HK-2 (cell line): ENCODE measurements around the gene METAP1.
A peak's percentile ranks its signal among the peaks of the same experiment; 100 is the strongest.
"Not testable (repeated sequence)": the region's sequence is repeated elsewhere in the genome, so short reads cannot be mapped to it uniquely, and the experiment has no call there.

Experiments
- DNase-seq: peaks from one replicate; pipeline ENCODE4 v3.0.0-alpha.2; 2018; ENCODE audit not compliant: unreplicated experiment

METAP1 gene

DNA sequence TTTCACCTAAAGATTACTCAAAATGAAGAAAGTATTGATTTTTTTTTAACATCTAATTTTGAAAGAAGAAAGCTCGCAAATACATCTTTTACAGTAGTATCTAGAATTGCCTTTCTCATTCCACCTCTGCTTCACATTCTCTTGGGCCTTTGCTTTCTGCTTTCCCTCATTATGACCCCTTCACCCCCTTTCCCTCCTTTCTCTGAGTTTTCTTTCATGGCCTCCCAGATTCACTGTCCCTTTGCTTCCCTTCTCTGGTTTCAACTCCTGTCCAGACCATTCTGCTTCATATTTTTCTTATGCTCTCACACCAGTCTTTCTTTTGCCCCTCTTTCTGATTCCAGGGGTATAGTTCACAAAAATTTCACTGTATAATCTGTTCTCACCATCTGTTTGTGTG is 64.0 kb downstream of the METAP1 start:
- DNase-seq, result no peak

DNA sequence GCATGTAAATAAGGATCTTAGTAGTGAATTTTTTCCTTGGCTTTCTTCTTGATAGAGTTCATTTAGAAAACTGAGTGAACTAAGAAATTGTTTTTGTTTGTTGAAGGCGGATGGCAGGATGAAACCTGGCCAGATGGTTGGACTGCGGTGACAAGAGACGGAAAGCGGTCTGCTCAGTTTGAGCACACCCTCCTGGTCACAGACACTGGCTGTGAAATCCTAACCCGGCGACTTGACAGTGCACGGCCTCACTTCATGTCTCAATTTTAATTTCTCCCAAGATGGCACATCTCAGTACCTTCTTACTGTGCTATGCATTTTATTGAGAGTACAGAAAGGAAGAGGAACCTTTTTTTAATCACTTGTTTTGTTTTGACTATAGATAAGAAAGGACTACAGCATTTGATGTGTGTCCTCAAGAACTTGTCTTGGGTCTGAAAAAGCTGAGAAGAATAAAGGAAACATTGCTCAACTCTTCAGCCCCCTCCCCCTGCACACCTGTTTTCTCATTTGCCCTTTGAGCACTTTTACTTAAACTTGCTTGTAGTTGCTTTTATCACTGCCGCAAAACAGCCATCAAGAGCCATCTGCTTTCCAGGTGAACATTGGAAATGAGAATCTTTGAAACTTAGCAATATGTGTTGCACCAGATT is 65.7 kb downstream of the METAP1 start:
- no peak for DNase-seq

DNA sequence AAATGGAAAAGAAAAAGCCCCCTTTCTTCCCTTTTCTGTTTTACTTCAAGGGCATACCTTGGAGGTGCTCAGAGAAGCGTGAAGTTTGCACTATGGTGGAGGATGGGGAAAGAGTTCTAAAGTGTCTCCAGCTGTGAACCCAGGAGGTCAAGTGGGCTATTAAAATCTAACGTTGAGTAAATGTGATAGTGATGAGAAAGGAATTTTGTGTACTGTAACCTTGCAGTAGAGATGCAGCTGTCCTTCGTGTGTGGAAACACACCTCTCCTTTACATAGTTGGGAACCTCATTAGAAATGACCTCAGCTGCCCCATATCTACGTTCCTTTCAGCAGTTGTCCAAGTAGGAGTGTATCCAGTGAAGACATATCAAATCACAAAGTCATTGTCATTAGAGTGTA is 66.6 kb downstream of the METAP1 start:
- DNase-seq, result peak; percentile 26

- DNase-seq, result not testable (repeated sequence)
Observed at GRCh38 chr4:99065521-99065920, 70.0 kb downstream of the METAP1 start.

GRCh38 chr4:99067617-99068016 is 72.1 kb downstream of the METAP1 start:
- no peak for DNase-seq

DNA sequence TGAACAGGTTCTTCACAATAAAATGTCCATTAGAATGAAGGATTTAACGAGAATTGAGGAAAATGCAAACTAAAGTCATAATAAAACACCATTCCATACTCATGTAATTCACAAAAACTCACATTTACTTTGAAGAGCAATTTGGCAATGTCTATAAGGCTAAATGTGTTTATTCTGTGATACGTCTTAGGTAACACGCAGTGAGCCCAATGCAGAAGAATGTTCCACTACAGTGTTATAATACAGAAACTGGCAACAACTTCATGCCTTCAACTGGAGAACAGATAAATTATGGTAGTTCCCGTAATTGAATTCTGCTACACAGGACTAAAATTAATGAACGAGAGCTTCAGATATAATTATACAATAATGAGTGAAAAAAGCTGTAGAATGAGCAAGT is 75.6 kb downstream of the METAP1 start:
- no peak for DNase-seq

DNA sequence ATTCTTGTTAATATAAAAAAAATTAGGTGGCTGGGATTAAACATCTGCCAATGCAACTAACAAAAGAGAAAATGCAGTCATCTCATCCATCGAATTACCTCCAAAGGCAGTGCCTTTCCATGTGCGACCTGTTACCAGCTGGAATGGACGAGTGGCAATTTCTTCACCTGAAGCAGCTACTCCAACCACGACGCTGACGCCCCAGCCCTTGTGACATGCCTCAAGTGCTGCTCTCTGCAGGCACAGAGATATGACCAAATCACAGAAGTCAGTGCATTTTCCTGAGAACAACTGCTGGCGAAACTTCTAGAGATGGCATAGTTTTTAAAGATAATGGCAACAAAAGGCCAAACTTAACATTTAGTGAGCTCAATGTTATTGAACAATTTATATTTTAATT is 79.3 kb downstream of the METAP1 start:
- DNase-seq, result no peak

GRCh38 chr4:99076292-99076976 is 80.9 kb downstream of the METAP1 start:
- DNase-seq, result no peak

DNA sequence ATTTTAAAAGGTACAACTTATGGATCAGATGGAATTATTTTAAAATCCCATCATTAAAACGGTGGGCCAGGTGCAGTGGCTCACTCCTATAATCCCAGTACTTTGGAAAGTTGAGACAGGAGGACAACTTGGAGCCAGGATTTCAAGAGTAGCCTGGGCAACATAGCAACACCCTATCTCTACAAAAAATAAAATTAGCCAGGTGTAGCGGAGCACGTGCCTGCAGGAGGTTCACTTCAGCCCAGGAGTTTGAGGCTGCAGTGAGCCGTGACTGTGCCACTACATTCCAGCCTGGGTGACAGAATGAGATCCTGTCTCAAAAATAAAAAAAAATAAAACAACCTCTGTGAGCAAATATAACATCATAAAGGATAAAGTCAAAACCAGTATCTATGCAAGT is 81.7 kb downstream of the METAP1 start:
- DNase-seq, result no peak

DNA sequence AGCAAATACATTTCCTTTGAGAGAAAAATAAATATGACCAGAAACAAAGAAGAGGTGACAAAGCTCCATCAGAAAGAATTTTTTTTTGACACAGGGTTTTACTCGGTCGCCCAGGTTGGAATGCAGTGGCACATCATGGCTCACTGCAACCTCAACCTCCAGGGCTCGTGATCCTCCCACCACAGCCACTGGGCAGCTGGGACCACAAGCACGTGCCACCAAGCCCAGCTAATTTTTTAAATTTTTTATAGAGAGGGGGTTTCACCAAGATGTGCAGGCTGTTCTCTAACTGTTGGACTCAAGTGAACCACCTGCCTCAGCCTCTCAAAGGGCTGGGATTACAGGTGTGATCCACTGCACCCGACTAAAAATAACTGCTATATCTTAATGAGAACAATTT is 82.8 kb downstream of the METAP1 start:
- no peak for DNase-seq

- DNase-seq, result no peak
Observed at GRCh38 chr4:99078931-99079624, 83.6 kb downstream of the METAP1 start.

DNA sequence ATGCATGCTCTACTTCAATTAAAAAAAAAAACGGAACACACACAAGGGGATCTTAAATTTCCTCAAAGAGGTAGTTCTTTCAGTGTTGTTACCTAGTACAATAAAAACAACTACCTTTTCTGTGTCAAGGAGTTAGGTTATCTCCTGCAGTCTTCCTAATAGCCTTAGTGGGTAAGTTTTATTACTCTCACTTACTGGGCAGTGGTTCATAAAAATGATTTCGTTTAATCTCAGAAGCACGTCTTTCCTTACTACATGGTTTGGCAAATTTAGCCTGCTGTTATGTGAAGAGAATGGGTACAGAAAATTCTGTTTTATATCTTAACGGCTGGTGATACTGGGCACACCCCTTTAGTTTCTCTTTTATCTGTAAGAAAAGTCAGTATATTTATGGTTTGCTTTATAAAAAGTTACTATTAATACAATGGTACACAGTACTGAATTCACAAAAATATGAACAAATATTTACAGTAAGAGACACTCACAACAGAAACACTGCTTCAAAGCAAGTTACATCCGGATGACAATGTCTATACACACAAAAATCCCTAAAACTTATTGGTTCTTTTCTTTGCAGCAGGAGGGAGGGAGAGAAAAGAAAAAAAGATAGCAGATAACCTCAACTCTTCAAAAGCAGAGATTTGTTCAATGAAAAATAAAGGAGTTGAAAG is 84.2 kb downstream of the METAP1 start:
- no peak for DNase-seq

- DNase-seq, result not testable (repeated sequence)
Observed at GRCh38 chr4:99080869-99081268, 85.3 kb downstream of the METAP1 start.

- DNase-seq, result no peak
Observed at GRCh38 chr4:99082192-99082591, 86.7 kb downstream of the METAP1 start.

- no peak for DNase-seq
Observed at GRCh38 chr4:99084595-99084994, 89.1 kb downstream of the METAP1 start.

DNA sequence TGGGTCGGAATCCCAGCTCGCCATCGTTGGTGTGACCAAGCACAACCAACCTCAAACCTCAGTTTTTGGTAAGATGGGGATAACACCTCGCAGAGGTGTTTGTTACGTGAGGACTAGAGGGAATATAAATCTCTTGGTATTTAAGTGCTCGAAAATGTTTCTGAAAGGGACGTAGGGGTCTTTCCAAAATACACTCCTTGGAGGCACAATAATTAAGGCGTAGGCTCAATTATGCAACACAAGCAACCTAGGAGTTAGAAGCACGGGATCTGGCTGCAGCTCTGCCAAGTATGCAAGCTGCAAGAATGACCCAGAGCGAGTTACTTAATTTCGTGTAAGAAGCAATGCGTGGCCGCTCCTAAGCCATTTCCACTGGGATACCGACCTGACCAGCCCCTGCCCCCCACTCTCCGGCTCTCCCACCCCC is 92.5 kb downstream of the METAP1 start:
- DNase-seq, result no peak

GRCh38 chr4:99088481-99089365 is 93.2 kb downstream of the METAP1 start, which contains the start of gene ADH5:
ADH5 (minus strand) TSS chr4:99088788; CDS start chr4:99088700, 88 bp downstream.
- DNase-seq, result peak; percentile 93

DNA sequence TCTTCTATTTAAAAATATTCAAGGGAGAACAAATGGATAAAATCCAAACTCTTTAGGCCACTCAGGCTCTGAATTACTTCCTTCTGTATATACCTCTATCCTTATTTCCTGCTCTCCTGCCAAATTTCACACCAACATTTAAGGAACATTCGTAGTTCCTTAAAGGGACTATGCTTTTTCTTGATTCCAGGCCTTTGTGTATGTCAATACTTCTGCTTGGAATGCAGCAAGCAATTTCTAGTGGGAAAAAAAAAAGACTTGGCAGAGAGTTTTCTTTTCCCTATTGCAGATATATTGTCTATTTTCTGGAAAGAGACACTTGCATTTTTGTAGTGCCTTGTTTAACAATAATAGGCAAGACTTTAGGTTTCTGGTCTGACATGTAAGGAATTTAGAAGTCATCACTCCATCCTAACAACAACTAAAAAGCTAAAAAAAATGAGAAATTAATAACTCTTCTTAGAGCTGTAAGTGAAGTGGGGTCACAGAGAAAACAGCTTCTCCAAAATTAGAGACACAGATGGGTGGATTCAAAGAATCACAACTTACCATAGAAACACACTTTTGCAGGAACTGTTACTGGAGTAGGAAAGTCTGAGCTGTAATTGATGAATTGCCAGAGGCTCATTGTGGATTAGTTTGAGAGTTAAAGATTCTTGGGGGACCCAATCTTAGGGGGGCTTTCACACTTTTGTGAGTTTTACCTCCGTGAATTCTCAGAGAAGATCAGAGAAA is 95.1 kb downstream of the METAP1 start:
- DNase-seq, result no peak

DNA sequence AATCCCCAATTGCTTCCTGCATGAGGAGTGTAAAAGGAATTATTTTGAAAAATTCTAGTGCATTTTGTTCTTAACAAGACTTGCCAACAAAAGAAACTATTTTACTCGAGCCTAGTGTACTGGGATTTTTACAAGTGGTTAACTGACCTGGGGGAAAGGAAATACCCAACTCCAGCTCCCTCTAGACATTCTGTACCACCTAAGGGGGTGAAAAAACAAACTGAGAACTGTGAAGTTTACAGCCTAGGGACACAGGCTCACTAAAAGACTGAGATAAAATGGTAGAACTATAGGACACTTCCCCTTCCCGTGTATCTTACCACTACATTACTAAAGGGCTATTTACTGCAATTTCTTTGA is 95.7 kb downstream of the METAP1 start:
- DNase-seq, result no peak

GRCh38 chr4:99091841-99092240 is 96.3 kb downstream of the METAP1 start:
- not testable (repeated sequence) for DNase-seq

DNA sequence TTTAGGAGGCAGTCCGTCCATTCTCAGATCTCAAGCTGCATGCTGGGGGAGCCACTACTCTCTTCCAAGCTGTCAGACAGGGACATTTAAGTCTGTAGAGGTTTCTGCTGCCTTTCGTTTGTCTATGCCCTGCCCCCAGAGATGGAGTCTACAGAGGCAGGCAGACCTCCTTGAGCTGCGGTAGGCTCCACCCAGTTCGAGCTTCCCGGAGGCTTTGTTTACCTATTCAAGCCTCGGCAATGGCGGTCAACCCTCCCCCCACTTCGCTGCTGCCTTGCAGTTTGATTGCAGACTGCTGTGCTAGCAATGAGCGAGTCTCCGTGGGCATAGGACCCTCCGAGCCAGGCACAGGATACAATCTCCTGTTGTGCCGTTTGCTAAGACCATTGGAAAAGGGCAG is 103.8 kb downstream of the METAP1 start:
- DNase-seq, result no peak
